ENCODE data around the gene ZNF423. TPM values are rescaled to one million over a fixed set of nuclear protein-coding genes. Genes with fewer than 3 reads are reported as not detected.
"Not testable (repeated sequence)": the region's sequence is repeated elsewhere in the genome, so short reads cannot be mapped to it uniquely, and the experiment has no call there.

The ZNF423 gene
- total RNA-seq, 1 experiment from 2014 or later: not detected

DNA sequence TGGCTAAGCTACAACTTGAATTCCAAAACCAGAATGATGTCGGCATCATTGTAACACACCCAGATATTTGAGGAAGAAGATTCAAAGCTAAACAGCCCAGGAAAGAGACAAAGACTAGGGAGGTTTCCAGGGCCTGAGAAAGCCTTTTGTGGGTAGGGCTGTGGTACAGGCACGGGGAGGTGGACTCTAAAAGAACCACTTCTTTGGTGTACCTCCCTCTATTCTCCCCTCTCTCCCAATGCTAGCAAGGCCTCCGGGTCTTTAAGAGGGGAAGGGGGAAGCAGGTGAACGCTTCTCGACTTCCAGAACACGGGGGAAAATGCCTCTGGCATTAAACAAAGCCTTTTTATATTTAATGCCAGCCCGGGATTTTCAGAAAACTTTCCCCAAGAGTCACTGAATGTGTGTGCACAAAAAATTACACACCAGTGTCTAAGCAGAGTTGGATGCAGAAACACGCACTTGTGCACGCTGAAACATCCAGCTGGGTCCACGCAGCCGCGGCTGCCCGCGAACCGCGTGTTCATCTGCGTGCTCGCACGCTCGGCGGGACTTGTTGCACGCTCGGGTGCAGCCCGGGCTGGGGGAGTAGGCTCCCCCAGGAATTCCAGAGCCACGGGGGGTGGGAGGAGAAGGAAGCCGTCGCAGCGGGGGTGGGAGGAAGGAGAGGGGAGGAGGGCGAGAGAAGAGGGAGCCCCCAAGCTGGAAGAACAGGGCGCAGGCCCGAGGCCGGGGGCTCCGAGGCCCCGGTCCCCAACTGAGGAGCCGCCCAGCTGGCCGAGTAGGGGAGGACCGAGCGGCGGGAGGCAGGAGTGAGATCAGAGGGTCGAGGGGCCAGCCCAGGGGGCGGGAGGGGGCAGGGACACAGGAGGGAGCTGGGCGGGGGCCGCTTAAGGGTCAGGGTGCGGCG lies 20.1 kb upstream of the ZNF423 start:
- Histone ChIP-seq H3K36me3 (ENCODE audit: insufficient read depth, low read length) (no peaks in the 10 kb centered on the region), H3K79me2 (ENCODE audit: low read length) (no peaks in the 10 kb centered on the region), H3K27me3 (ENCODE audit: low read length) (no peaks in the 10 kb centered on the region), H3K4me3 (ENCODE audit: low read length) (no peak overlapping the region), H3K4me1 (ENCODE audit: low read length) (no peaks in the 10 kb centered on the region), H3K9ac (ENCODE audit: low read length) (no peak overlapping the region), H3K4me2 (ENCODE audit: low read depth, low read length, poor library complexity, severe bottlenecking) (no peak overlapping the region), H4K20me1 (ENCODE audit: insufficient read depth, low read depth, low read length) (no peaks in the 10 kb centered on the region), H3K9me3 (ENCODE audit: low read length) (no peaks in the 10 kb centered on the region), H3K27ac (ENCODE audit: low read length) (no peak overlapping the region), H2AFZ (ENCODE audit: low read length) (no peak overlapping the region), H3K9me2 (replicated peaks; ENCODE audit: insufficient read depth, low read length) (no peaks in the 10 kb centered on the region)
- no peak for DNase-seq

DNA sequence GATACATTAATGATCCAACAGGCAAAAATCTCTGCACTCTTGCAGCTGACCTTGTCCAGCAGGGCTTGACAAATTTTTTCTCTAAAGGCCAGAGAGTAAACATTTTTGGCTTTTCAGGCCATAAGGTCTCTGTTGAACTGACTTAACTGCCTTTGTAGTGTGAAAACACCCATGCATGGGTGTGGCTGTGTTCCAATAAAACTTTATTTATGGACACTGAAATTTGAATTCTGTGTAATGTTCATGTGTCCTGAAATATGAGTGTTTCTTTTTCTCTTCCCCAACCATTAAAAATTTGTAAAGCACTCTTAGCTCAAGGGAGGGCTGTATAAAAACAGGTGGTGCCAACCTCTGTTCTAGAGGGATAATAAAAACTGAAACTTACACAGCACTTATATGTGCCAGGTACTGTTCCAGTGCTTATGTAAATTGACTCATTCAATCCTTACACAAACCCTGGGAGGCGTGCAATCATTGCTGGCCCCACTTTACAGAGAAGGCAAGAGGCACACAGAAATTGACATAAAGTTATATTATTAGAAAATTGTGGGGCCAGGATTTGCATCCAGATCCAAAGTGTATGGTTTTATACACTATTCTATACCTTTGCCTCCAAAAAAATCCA lies 18.8 kb upstream of the ZNF423 start:
- Histone ChIP-seq H3K27me3 (ENCODE audit: low read length) (no peaks in the 10 kb centered on the region), H3K9me3 (ENCODE audit: low read length) (no peaks in the 10 kb centered on the region), H4K20me1 (ENCODE audit: insufficient read depth, low read depth, low read length) (no peaks in the 10 kb centered on the region), H2AFZ (ENCODE audit: low read length) (no peak overlapping the region), H3K27ac (ENCODE audit: low read length) (no peak overlapping the region), H3K9ac (ENCODE audit: low read length) (no peak overlapping the region), H3K36me3 (ENCODE audit: insufficient read depth, low read length) (no peaks in the 10 kb centered on the region), H3K79me2 (ENCODE audit: low read length) (no peaks in the 10 kb centered on the region), H3K4me3 (ENCODE audit: low read length) (no peak overlapping the region), H3K9me2 (replicated peaks; ENCODE audit: insufficient read depth, low read length) (no peaks in the 10 kb centered on the region), H3K4me2 (ENCODE audit: low read depth, low read length, poor library complexity, severe bottlenecking) (no peak overlapping the region), H3K4me1 (ENCODE audit: low read length) (no peaks in the 10 kb centered on the region)
- DNase-seq: no peak

DNA sequence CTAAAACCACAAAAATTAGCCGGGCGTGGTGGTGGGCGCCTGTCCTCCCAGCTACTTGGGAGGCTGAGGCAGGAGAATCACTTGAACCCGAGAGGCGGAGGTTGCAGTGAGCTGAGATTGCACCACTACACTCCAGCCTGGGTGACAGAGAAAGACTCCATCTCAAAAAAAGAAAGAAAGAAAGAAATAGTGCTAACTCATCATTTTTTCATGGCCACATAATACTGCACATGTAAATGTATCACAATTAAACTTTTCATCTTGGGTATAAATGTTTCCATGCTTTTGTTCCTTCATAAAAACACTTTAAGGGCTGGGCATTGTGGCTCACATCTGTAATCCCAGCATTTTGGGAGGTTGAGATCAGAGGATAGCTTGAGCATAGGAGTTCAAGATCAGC lies 15.9 kb upstream of the ZNF423 start:
- H3K36me3 ChIP-seq (ENCODE audit: insufficient read depth, low read length); H3K4me2 ChIP-seq (ENCODE audit: low read depth, low read length, poor library complexity, severe bottlenecking); H3K4me3 ChIP-seq (ENCODE audit: low read length); H3K9me3 ChIP-seq (ENCODE audit: low read length); H3K9me2 ChIP-seq (replicated peaks; ENCODE audit: insufficient read depth, low read length); H3K27ac ChIP-seq (ENCODE audit: low read length); H3K27me3 ChIP-seq (ENCODE audit: low read length); DNase-seq; H2AFZ ChIP-seq (ENCODE audit: low read length); H3K4me1 ChIP-seq (ENCODE audit: low read length); H3K79me2 ChIP-seq (ENCODE audit: low read length); H4K20me1 ChIP-seq (ENCODE audit: insufficient read depth, low read depth, low read length); H3K9ac ChIP-seq (ENCODE audit: low read length): not testable (repeated sequence)

DNA sequence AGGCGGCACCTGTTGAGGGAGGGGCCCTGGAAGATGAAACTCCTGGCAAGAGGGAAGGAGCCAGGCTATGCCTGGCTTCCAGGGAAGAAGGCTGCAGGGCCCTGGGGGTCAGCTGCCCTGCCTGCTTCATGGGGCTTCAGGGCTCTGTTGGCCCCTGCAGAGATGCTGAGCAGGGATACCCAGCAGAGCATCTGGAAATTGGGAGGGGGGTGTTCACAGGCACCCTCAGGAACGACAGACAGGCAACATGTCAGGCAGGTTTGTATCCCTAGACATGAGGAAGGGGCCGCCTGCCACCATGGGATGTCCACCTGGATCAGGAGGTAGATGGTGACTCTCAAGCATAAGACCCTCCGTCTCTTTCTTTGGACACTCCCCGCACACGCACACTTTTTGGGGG lies 13.8 kb upstream of the ZNF423 start:
- Histone ChIP-seq H3K4me1 (ENCODE audit: low read length) (no peaks in the 10 kb centered on the region), H3K9me2 (replicated peaks; ENCODE audit: insufficient read depth, low read length) (no peaks in the 10 kb centered on the region), H3K79me2 (ENCODE audit: low read length) (no peaks in the 10 kb centered on the region), H3K9ac (ENCODE audit: low read length) (no peak overlapping the region), H2AFZ (ENCODE audit: low read length) (no peak overlapping the region), H3K4me3 (ENCODE audit: low read length) (no peak overlapping the region), H3K9me3 (ENCODE audit: low read length) (no peaks in the 10 kb centered on the region), H3K27ac (ENCODE audit: low read length) (no peak overlapping the region), H3K27me3 (ENCODE audit: low read length) (no peaks in the 10 kb centered on the region), H4K20me1 (ENCODE audit: insufficient read depth, low read depth, low read length) (no peaks in the 10 kb centered on the region), H3K36me3 (ENCODE audit: insufficient read depth, low read length) (no peaks in the 10 kb centered on the region), H3K4me2 (ENCODE audit: low read depth, low read length, poor library complexity, severe bottlenecking) (no peak overlapping the region)
- no peak for DNase-seq

DNA sequence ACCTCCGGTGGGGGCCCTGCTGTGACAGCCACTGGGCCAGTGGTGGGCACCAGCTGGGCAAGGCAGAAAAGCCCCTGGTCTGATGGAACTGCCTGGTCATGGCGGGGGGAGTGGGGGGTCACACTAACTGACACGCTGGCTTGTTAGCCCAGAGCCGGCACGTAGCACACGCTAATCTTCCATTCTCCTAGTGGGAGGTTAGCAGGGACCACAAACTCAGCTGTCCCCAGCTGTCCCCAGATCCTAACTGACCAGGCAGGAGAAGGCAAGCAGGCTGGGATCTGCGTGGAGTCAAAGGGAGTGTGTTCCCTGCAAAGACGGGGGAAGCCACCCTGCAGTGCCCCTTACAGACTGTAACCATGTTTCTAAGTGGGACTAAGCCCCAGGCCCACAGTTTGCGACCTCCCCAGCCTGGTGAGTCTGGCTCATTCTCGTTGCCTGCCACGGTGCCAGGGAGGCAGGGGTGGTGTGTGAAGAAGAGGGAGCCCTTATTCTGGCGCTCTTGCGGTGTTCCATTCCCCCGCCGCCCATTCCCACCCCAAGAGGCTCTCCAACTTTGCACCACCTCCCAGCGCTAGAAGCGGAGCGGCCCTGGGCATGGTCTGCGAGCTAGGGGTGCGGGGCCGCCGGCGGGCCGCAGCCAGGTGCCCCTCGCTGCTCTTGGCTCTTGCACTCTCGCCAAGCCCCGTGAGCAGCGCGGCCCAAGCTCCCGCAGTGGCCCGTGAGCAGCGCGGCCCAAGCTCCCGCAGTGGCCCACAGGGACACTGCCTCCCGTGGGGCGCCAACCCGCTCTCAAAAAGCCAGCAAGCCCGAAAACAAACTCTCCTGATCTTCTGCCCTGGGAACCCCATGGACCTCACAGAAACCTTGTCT lies 12.1 kb upstream of the ZNF423 start:
- no peak overlapping the region for H3K4me3 ChIP-seq (ENCODE audit: low read length)
- no peak overlapping the region for H3K4me2 ChIP-seq (ENCODE audit: low read depth, low read length, poor library complexity, severe bottlenecking)
- H3K27me3 ChIP-seq (ENCODE audit: low read length): no peaks in the 10 kb centered on the region
- H3K9me2 ChIP-seq (replicated peaks; ENCODE audit: insufficient read depth, low read length): no peaks in the 10 kb centered on the region
- no peaks in the 10 kb centered on the region for H3K9me3 ChIP-seq (ENCODE audit: low read length)
- DNase-seq: no peak
- H3K27ac ChIP-seq (ENCODE audit: low read length): no peak overlapping the region
- no peak overlapping the region for H2AFZ ChIP-seq (ENCODE audit: low read length)
- H3K36me3 ChIP-seq (ENCODE audit: insufficient read depth, low read length): no peaks in the 10 kb centered on the region
- H3K4me1 ChIP-seq (ENCODE audit: low read length): no peaks in the 10 kb centered on the region
- no peaks in the 10 kb centered on the region for H3K79me2 ChIP-seq (ENCODE audit: low read length)
- H4K20me1 ChIP-seq (ENCODE audit: insufficient read depth, low read depth, low read length): no peaks in the 10 kb centered on the region
- no peak overlapping the region for H3K9ac ChIP-seq (ENCODE audit: low read length)

DNA sequence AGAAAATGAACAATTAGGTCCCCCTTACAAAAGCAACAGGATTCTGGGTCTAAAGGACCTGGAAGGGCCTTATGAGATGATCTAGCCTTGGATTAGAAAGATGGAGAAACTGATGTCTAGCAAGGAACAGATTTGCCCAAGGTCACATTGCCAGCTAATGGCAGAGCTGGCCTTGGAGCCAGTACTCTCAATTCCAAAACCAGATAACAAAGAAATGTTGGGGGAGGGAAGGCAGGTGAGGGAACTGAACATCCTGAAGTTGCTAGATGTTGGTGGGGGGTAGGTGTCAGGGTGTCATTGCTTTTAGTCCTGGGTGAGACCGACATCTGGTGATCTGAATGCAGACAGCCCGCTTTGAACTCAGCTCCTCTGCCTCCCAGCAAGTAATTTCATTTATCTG lies 11.3 kb upstream of the ZNF423 start:
- Histone ChIP-seq H3K9me2 (replicated peaks; ENCODE audit: insufficient read depth, low read length) (no peaks in the 10 kb centered on the region), H4K20me1 (ENCODE audit: insufficient read depth, low read depth, low read length) (no peaks in the 10 kb centered on the region), H3K4me3 (ENCODE audit: low read length) (no peak overlapping the region), H3K9ac (ENCODE audit: low read length) (no peak overlapping the region), H3K4me2 (ENCODE audit: low read depth, low read length, poor library complexity, severe bottlenecking) (no peak overlapping the region), H3K27me3 (ENCODE audit: low read length) (no peaks in the 10 kb centered on the region), H3K27ac (ENCODE audit: low read length) (no peak overlapping the region), H3K9me3 (ENCODE audit: low read length) (no peaks in the 10 kb centered on the region), H3K4me1 (ENCODE audit: low read length) (no peaks in the 10 kb centered on the region), H2AFZ (ENCODE audit: low read length) (no peak overlapping the region), H3K36me3 (ENCODE audit: insufficient read depth, low read length) (no peaks in the 10 kb centered on the region), H3K79me2 (ENCODE audit: low read length) (no peaks in the 10 kb centered on the region)
- DNase-seq: no peak

DNA sequence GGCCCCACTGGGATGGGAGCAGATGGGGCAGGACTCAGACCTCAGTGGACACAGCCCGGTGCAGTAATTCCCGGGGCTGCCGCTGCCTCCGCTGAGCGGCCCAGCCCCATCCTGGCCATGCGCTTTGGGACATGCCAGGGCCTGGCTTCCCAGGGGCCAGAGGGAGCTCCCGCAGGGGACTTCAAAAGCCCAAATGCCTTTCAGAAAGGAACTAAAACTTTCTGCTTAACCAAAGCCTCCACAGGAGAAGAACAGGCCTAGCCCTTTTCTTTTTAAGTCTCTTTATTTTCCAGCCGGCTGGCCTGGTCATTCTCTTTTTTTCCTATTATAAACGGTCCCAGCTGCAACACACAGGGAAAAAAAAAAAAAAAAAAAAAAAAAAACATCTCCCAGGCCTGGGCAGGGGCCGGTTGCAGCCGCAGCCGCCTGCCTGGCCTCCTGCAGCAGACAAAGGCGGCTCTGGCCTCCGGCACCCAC lies 10.7 kb upstream of the ZNF423 start:
- Histone ChIP-seq H2AFZ (ENCODE audit: low read length) (no peak overlapping the region), H3K36me3 (ENCODE audit: insufficient read depth, low read length) (no peaks in the 10 kb centered on the region), H3K27ac (ENCODE audit: low read length) (no peak overlapping the region), H3K79me2 (ENCODE audit: low read length) (no peaks in the 10 kb centered on the region), H4K20me1 (ENCODE audit: insufficient read depth, low read depth, low read length) (no peaks in the 10 kb centered on the region), H3K9me3 (ENCODE audit: low read length) (no peaks in the 10 kb centered on the region), H3K27me3 (ENCODE audit: low read length) (no peaks in the 10 kb centered on the region), H3K4me3 (ENCODE audit: low read length) (no peak overlapping the region), H3K4me1 (ENCODE audit: low read length) (no peaks in the 10 kb centered on the region), H3K9ac (ENCODE audit: low read length) (no peak overlapping the region), H3K9me2 (replicated peaks; ENCODE audit: insufficient read depth, low read length) (no peaks in the 10 kb centered on the region), H3K4me2 (ENCODE audit: low read depth, low read length, poor library complexity, severe bottlenecking) (no peak overlapping the region)
- no peak for DNase-seq

DNA sequence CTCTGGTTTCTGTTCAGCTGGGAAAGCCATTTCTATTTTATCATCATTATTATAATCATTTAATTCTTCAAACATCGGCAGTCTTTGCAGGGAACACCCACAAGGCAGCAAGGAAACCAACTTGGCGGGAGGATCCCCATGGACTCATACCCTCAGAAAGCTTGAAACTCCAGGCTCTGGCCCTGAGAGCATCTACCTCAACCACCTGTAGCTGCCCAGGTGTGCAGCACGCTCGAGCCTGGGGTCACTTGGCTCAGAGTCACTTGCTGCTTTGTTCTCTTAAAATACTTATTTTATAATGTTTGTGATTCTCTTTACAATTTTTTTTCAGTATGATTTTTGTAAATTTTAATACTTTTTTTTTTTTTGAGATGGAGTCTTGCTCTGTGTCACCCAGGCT lies 6.8 kb upstream of the ZNF423 start:
- no peak overlapping the region for H3K9ac ChIP-seq (ENCODE audit: low read length)
- H3K4me2 ChIP-seq (ENCODE audit: low read depth, low read length, poor library complexity, severe bottlenecking): no peak overlapping the region
- no peaks in the 10 kb centered on the region for H3K27me3 ChIP-seq (ENCODE audit: low read length)
- H2AFZ ChIP-seq (ENCODE audit: low read length): no peak overlapping the region
- no peaks in the 10 kb centered on the region for H3K9me3 ChIP-seq (ENCODE audit: low read length)
- peaks cover 10% of the 10 kb centered on the region for H3K4me1 ChIP-seq (ENCODE audit: low read length)
- H3K4me3 ChIP-seq (ENCODE audit: low read length): no peak overlapping the region
- DNase-seq: no peak
- H4K20me1 ChIP-seq (ENCODE audit: insufficient read depth, low read depth, low read length): no peaks in the 10 kb centered on the region
- no peaks in the 10 kb centered on the region for H3K9me2 ChIP-seq (replicated peaks; ENCODE audit: insufficient read depth, low read length)
- no peaks in the 10 kb centered on the region for H3K79me2 ChIP-seq (ENCODE audit: low read length)
- H3K27ac ChIP-seq (ENCODE audit: low read length): no peak overlapping the region
- H3K36me3 ChIP-seq (ENCODE audit: insufficient read depth, low read length): no peaks in the 10 kb centered on the region
